GM18907 (cell line): Measurements from ENCODE around the gene TEX29.

Experiments
- ATAC-seq: cut with Tn5 transposase; IDR thresholded peaks from one replicate; pipeline ENCODE4 v1.9.1; 2021; ENCODE audit warnings: mild to moderate bottlenecking, moderate library complexity; ENCODE audit not compliant: unreplicated experiment

TEX29 gene

DNA sequence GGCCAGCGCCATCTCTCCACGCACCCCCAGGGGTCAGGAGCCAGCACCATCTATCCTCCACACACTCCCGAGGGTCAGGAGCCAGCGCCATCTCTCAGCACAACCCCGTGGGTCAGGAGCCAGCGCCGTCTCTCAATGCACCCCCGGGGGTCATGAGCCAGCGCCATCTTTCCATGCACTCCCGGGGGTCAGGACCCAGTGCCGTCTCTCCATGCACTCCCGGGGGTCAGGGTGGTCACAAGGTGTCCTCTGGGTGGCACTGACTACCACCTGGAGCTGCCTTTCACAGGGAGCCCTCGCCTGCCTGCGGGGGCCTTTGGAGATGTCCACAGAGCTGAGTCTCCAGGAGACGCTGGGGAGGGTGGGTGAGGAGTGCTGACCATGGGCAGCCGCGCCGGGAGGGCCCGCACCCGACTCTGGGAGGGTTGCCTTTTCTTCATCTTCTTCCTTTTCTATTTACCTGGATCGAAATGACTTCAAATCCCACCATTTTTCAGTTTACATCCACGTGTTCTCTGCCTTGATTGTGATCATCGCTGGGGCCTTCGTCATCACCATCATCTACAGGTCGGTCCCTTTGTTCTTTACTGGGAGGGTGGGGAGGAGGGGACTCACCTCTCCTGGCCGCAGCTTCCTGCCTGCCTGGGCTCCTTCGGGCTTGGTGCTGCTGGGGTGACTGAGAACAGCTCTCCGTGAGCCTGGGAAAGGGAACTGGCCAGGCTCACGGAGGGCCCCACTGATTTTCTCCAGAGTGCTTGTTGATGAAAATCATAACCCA is 19.1 kb downstream of the TEX29 start:
- ATAC-seq: no peak

DNA sequence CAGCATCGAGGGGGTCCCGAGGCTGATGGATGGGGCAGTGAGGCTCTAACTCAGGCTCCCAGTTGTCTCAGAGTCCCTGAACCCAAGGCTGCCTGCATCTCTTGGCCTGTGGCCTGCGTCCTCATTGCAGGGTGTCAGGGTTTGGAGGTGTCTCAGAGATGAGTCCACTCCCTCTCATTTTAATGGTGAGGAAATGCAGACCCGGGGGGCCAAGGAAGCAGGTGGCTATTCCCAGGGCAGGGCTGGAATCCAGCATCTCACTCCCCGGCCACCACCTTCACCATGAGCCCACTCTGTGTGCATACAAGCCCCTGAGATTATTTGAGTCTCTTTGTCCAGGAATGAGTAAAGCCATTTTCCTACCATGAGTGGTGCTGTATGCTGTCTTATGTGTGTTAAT is 21.4 kb downstream of the TEX29 start:
- ATAC-seq: no peak

DNA sequence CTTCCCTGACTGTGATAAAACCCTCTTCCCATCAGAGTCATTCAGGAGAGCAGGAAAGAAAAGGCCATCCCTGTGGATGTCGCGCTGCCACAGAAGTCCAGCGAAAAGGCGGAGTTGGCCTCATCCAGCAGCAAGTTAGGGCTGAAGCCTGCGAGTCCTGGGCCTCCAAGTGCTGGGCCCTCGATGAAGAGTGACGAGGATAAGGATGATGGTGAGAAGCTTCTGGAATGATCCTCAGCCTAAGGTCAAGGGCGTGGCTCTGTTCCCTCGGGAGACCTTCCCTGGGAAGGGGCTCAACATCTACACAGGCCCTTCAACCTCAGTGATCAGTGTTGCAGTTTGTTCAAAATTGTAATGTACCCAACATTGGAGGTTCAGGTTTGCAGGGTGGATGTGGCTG is 22.3 kb downstream of the TEX29 start:
- ATAC-seq: no peak

DNA sequence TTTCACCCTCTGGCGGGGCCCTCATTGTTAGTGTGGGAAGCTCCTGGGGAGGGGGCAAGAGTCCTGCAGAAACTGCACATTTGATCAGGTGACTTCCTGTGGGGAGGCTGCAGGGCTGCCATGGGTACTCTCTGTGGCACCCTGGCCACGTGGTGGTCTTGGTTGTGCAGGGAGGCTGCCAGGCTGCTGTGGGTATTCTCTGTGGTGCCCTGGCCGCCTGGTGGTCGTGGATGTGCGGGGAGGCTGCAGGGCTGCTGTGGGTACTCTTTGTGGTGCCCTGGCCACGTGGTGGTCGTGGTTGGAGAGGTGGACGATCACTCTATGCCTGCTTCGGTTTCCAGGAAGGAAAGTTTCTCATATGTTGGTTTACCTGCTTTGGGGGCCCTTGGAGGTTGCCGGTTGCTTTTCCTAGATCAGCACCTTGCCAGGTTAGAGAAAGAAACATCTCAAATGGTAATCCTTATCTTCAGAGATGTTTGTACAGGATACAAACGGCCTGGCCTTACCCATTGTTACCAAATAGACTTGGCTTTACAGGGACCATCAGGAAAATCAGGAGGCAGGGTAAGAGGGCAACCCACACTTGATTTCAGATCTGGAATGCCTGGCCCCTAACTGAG is 22.9 kb downstream of the TEX29 start:
- no peak for ATAC-seq

DNA sequence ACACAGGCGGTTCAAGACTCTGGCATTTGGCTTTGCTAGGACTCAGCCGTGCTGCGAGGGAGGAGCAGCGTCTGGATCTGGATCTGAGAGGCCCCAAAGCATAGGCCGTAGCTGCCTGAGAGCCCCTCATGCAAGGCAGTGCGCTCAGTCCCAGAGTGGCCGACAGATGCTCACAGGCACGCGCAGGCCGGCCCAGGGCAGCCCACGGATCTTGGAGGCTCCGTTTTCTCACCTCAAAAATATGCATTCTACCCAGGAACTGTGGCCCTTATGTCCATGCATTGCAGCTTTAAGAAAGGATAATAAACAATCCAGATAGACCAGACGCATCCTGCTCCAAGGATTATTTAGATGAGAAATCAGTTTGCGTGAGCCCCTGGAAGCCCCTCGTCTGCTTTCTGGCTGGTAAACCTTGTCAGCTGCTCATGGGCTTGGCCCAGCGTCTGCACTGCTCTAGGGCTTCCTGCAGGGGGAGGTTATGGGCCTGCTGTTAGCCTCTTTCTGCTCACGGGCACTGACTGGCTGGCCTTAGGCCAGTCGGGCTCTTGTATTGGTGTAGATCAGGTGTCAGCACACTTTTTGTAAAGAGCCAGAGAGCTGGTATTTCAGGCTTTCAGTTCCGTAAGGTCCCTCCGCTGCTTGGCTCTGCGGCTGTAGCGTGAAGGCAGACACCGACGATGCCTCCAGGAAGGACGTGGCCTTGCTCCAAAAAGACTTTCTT is 24.2 kb downstream of the TEX29 start:
- ATAC-seq: no peak

DNA sequence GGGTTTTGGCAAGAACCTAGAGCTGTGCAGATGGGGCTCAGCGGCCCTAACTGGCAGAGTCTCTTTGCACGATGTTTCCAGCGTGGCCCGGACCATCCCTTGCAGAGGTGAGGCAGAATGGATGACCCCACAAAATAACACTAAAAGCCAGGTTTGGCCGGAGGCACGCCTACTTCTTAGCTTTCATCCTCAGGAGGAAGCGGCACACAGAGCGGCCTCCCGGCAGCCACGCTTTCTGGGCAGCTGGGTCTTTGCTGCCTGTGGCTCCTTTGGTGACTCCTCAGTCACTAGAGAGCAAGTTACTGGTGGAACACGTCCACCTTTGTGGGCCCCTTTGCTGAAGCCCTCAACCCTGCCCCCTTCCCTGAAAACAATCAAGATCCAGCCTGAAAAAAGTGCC is 25.2 kb downstream of the TEX29 start:
- no peak for ATAC-seq

DNA sequence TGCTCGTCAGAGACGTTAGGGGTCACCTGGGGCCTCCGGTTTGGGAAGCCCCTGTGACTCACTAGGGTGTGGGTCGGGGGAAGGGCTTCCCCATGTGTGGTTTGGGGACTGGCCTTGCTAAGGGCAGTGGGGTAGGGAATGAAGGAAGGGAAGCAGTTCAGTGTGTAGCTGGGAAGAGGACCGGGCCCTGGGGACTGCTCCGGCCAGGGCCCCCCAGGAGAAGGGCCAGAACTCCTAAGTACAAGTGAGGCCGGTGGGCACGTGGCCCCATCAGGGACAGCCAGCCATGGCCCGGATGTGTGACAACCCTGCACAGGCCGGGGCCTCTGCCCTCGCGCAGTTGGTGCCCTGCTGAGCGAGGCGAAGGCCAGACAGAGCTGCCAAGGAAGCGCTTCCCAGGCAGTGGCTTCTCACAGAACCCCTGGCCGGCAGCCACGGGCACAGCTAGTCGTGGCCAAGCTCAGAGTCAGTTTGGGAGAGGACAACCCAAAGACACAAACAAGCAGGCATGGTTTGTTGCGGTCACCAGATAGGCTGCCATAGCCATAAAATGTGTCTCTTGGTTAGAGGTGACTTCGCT is 25.7 kb downstream of the TEX29 start:
- ATAC-seq: no peak

DNA sequence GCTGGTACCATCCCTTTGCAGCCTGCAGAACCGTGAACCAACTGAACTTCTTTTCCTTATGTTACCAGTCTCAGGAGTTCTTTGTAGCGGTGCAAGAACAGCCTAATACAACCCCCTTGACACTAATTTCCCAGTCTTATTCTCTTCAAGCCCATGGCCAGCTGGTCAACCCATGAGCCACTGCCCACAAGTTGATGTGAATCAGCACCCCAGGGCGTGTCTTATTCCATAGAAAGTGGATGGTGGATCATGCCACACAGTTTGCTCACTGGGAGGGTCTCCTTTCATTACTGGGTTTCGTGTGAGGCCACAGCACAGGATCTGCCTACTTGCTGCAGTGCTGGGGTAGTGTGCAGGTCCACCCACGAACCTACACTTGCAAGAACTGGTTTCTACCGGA is 27.0 kb downstream of the TEX29 start:
- no peak for ATAC-seq

DNA sequence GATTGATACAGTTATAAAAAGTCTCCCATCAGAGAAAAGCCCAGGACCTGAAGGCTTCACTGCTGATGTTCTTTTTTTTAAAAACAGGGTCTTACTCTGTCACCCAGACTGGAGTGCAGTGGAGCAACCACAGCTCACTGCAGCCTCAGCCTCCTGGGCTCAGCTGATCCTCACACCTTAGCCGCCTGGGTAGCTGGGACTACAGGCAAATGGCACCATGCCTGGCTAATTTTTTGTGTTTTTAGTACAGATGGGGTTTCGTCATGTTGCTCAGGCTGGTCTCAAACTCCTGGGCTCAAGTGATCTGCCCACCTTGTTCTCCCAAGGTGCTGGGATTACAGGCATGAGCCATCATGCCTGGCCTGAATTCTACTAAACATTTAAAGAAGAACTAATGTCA is 33.1 kb downstream of the TEX29 start:
- no peak for ATAC-seq

DNA sequence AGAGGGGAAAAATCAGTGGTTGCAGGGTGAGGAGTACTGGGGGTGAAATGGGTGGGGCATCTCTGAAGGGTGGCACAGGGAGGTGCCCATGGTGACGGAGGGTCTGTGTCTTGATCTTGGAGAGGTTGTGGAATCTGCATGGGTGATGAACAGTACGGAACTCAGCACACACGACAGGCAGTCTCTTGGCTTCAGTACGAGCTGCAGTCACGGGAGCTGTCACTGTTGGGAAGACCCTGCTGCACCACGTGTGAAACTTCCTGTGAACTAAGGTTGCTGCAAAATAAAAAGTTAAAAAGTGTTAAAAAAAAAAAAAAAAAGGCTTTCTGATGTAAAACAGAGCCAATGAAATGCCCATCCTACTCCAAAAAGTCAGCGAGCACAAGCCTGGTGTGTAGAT is 34.3 kb downstream of the TEX29 start:
- no peak for ATAC-seq

DNA sequence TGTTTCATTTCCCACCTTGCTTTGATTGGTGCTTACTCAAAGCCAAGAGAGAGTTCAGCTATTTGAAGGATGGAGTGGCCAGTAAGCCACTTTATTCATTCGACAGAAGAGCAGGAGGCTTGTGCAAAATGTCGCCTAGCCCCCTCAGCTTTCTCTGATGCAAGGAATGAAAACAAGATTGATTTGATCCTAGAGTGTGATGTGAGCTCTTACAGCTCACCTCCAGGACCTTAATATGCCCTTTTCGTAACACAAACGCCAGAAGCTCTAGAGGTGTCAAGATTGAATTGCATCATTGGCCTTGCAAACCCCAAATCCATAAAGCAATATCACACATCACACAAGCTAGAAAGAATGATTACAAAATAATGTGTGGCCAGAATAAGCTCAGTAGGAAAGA is 36.4 kb downstream of the TEX29 start:
- ATAC-seq: no peak

DNA sequence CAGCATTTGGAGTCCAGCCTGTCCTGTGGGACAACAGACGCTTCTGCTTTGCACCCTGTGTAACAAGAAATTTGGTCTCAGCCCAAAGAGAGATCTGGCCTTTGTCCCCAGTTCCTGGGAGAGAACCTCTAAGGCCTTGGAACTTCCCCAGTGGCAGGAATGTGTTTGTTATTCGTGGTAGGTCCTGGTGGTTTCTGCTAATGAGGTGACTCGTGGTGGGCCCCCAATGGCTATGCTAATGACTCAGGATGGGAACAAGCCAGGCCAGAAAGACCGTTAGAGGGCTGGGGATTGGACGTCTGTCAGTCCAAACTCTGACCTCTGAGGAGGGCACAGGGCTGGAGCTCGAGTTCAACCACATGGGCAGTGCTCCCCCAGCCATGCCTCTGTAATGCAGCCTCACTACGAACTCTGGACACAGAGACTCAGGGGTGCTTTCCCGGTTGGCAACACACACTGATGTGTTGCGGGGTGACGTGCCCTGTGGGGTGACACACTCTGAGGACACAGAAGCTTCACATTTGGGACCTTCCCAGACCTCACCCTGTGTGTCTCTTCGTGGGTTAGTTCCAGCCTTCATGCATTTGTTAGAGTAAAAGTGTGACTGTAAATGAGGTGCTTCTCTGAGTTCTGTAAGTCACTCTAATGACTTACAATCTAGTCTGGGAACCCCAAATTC is 38.9 kb downstream of the TEX29 start:
- ATAC-seq: no peak

DNA sequence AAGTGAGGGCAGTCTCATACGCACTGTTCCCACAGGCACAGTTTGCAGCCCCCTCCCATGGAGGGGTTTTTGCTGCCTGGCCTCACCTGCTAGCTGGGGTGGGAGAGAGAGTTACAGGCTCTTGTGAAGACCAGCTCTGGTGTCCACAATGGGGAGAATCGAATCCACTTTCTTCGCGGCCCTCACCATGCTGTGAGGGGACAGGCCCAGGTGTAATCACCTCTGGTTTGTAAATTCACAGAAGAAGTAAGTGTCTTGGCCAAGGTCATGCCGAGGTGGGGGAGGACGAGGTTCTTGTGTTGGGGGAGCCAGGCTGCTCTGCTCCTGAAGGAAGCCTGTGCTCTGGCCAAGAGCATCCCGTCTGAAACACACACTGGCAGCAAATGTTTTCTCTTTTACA is 39.5 kb downstream of the TEX29 start:
- ATAC-seq: no peak

DNA sequence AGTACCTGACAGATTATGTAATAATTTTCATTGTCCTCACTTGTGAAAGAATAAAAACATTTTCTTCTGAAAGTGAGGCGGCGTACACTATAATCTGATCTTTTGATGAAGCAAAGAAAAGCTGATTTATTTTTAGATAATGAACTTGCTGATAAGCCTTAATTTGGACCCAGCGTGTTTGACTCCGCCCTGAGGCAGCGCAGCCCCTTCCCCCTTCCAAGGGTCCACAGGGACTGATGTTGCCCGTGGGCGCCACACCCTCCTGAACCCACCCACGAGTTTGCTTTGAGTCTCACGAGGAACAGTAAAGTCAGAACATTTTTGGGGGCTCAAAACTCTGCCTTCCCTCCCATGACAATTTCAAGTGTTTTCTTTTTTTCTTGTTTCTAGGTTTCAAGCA is 40.0 kb downstream of the TEX29 start:
- no peak for ATAC-seq

DNA sequence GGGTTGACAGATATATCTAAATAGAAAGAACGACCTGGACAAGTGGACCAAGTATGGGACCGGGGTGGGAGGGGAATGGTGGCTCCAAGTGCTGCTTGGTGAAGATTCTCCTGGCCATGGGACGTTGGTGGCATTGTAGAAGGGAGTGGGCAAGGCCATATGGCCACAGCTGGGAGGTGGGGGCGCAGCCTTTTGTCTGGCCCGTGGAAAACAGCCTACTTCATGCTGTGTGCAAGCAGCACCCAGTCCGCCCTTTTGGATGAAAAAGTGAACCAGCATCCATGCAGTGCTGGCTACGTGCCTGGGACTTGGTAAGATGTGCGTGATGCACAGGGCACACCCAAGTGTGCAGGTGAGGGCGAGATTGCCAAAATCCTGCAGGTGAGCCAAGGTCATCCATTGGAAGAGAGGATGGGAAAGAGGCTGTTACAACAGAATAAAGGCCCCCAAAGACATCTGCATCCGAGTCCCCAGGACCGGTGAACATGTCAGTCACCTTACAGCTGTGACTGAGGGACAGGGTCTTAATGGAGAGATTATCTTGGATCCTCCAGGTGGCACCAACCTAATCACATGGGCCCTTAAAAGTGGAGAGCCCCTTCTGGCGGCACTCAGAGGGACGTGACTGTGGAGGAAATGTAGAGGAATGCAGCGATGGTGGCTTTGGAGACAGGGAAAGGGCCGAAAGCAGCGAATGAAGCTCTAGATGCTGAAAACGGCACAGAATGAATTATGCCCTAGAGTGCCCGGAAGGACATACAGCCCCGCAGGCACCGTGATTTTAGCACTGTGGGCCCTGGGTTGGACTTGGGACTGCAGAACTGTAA is 40.8 kb downstream of the TEX29 start:
- no peak for ATAC-seq

DNA sequence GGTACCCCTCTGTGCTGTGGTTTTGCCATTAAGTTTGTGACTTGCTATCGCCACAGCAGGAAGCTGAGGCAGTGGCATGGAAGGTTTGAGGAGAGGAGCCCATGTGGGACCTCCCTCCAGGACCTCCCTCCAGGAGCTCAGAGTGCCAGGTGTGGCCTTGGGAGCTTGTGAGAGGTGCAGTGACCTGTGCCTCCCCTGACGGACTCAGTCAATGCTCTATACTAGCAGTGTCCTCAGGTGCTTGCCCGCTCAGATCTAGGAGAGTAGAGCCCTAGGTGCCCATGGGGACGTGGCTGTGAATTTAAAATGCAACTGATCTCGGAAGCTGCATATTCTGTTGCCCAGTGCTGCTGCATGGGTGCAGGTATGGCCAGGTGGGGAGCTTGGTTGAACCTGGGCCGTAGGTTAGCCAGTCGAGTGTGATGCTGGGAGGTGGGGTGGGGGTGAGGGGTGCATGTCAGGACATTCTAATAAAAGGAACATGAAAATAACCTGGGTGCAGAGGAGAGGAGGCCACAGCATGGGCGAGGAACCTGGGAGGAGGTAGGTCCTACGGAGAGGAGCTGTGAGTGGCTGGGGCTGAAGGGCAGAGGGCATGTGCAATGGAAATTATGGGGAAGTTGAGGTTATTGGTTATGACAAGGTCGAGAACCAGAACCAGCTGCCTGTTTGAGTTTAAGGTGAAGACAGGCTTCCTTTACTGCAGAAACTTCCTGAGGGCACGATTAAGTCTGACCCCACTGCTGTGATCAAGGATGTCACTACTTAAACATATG is 41.6 kb downstream of the TEX29 start:
- no peak for ATAC-seq

DNA sequence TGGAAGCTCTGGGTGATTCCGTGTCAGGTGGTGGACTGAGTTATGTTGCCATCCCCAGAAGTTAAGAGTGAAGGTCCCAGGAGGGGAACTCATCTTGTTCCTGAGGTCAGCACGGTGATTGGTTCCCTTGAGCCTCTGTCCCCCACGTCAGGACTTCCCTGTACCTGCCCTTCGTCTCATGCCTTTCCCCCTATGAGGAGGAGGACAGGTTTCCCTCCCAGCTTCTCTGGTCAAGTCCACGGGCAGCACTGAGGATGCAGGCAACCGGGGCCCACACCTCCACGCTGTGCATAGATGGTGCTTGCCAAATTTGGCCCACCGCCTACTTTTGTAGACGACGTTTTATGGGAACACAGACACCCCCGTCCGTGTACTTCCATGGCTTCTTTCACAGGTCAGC is 42.7 kb downstream of the TEX29 start:
- ATAC-seq: no peak

DNA sequence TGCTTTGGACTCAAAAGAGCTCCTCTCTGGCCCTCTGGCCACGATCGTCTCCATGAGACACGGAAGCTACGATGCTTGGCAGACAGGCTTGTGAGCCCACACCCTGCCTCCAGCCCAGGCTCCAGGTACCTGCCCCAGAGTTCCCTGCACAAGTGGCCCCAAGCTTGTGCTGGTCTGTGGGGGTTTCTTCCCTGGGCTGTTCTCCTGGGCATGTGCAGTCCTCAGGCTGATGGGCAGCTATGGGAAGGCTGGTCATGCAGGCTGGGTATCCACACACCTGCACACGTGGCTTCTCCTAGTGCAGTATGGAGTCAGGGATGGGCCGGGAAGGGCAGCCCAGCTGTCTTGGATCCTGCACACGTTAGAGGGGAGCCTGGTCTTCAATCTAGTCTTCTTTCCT is 43.1 kb downstream of the TEX29 start:
- ATAC-seq: no peak

DNA sequence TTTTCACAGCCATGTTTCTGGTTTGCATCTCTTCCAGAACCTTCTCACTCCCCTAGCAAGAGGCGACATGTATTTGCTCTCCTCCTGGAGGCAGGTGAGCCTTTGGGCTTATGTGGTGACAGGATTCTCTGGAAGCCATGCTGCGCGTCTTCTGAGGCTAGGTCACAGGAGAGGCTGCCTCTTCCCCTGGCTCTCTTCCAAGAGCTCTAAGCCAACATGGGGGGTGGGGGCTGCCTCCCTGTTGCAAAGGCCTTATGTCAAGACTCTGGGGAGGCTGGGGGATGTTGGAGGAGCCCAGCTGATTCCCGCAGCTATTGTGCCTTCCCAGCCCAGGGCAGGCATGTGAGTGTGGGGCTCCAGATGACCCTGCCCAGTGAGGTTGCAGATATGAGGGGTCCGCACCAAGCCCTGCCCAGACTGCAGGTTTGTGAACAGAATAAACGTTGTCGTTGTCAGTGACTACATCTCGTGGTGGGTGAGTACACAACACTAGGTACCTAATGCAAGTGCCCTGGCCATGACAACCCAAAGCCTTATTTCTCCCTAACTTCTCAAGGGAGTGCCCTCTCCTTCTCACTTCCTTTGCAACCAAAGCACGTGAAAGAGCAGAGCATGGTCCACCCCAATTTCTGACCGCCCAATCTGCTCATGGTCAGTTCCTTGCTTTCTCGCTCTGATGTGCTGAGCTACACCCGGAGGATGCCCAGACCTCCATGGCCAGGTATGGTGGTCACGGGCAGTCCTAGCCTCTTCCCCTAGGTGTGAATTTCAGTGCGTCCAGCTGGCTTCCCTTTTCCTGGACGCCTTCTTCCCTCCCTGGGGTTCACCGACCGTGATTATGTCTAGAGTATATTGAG is 44.9 kb downstream of the TEX29 start:
- ATAC-seq: no peak
